ENCODE data around the gene ZNF518B. TPM values are rescaled to one million over a fixed set of nuclear protein-coding genes. Genes with fewer than 3 reads are reported as not detected.

Gene ZNF518B
- polyA plus RNA-seq, 3 donors, result 30.6 to 37.3 (median 32.0) TPM

Other genes starting within 250 kb of the ZNF518B start
- gene CLNK, start 227.3 kb upstream of the ZNF518B start, polyA plus RNA-seq (ENCODE audit: insufficient read length in 3 of 3), result 1 to 10 TPM in 2 of 3 donors, under 1 TPM in 1; 0.44 to 1.1 (median 1.1) TPM